Heart left ventricle (tissue), 16 donors: ENCODE measurements around the gene ZNF646. TPM values are rescaled to one million over a fixed set of nuclear protein-coding genes. Genes with fewer than 3 reads are reported as not detected.
"Not testable (repeated sequence)": the region's sequence is repeated elsewhere in the genome, so short reads cannot be mapped to it uniquely, and the experiment has no call there.

Source experiments
- ATAC-seq, 4 donors: fragments of 200-7000 bp; cut with Tn5 transposase; one replicate each; pipeline ENCODE4 v1.9.1; 2020 to 2022; ENCODE audit warnings: moderate library complexity in 4 of 4, mild to moderate bottlenecking in 3 of 4, moderate number of reproducible peaks in 1 of 4
- DNase-seq, 5 donors: peaks; one replicate each; pipeline ENCODE4 v3.0.0-alpha.2; 2020
- H3K27ac ChIP-seq, 12 donors: fragments of 200-600 bp; sonication (generic) in 4 of 12; one replicate each; pipeline versions ENCODE4 v1.5.0 to v1.8.0; 2016 to 2022; ENCODE audit warnings: mild to moderate bottlenecking in 2 of 12
- H3K27me3 ChIP-seq, 9 donors: fragments of 200-600 bp; sonication (generic) in 2 of 9; one replicate each; pipeline versions ENCODE4 v1.5.1 to v1.8.0; 2016 to 2022; ENCODE audit warnings: mild to moderate bottlenecking in 3 of 9
- H3K36me3 ChIP-seq, 9 donors: fragments of 200-600 bp; sonication (generic) in 2 of 9; one replicate each; pipeline versions ENCODE4 v1.5.0 to v1.8.0; 2018 to 2022; ENCODE audit warnings: mild to moderate bottlenecking in 2 of 9
- H3K4me1 ChIP-seq, 12 donors: fragments of 200-600 bp; sonication (generic) in 4 of 12; one replicate each; pipeline versions ENCODE4 v1.5.0 to v1.8.0; 2016 to 2022; ENCODE audit warnings: mild to moderate bottlenecking in 3 of 12
- H3K4me3 ChIP-seq, 12 donors: fragments of 200-600 bp; sonication (generic) in 4 of 12; one replicate each; pipeline versions ENCODE4 v1.5.0 to v1.8.0; 2017 to 2022; ENCODE audit warnings: mild to moderate bottlenecking in 9 of 12, moderate library complexity in 4 of 12
- H3K9me3 ChIP-seq, 12 donors: fragments of 200-600 bp; sonication (generic) in 4 of 12; one replicate each; pipeline versions ENCODE4 v1.5.0 to v1.8.0; 2016 to 2022; ENCODE audit warnings: mild to moderate bottlenecking in 1 of 12
- CTCF ChIP-seq, 12 donors: fragments of 200-600 bp; sonication (generic) in 4 of 12; IDR thresholded peaks; one replicate each; pipeline versions ENCODE4 v1.5.0 to v1.8.0; 2018 to 2022; ENCODE audit warnings: antibody characterized with exemption in 12 of 12, mild to moderate bottlenecking in 5 of 12
- POLR2A ChIP-seq, 2 donors: fragments of 450-650 bp; IDR thresholded peaks; one replicate each; pipeline ENCODE4 v1.6.1; 2017; ENCODE audit warnings: antibody characterized with exemption in 2 of 2, mild to moderate bottlenecking in 2 of 2, moderate library complexity in 2 of 2
- WGBS, 4 donors: extraction: QIAGEN DNeasy Blood & Tissue Kit in 2 of 4; methylation state at CpG; one replicate each; pipeline versions ENCODE4 v1.1.5 to v1.1.7; 2013 to 2018; 5-methylcytosine and 5-hydroxymethylcytosine counted together
- intact Hi-C, 10 donors: fragments of 100-400 bp; cut with DNase I; formaldehyde crosslinking; loops; one replicate each; pipeline versions ENCODE4 v1.11.1 to v1.14.2; 2022
- polyA plus RNA-seq, 2 donors: library from polyadenylated mRNA; stranded (reverse); fragments of 200-250 nt; gene quantifications; one replicate each; pipeline ENCODE4 v1.2.3, GENCODE V29; 2013
- total RNA-seq, 9 donors: library from RNA; depleted of rRNA in 2 of 9; stranded (reverse); fragments of >200 nt in 2 of 9; fragmentation: NEBNext Ultra II Directional in 3 of 9; extraction: Animal tissue kit (Norgen Biotek cat#: 25700) in 3 of 9; gene quantifications; one replicate each; pipeline versions ENCODE4 v1.1.0 to v1.2.4, GENCODE V29; 2016 to 2023
- donor health status: ischemic (EF 13 %, LVEDD 7.1; RV severe dilation, severe dysfunction).
- donor health status: healthy with polysubstance abuse.
- donor health status: DM: no; HTN: yes; CAD: no.
- donor health status: DM: no; HTN: no; CAD: no.
- donor health status: ischemic (EF 25% LVEDD 6.9; RV normal size, moderate dysfunction).
- donor health status: ischemic (EF 25% LVEDD 5.7; RV mildly dilated, moderate dysfunction).
- donor health status: healthy.
- donor health status: DM: yes; HTN: yes; CAD: no.
- donor health status: ischemic (EF 35%, LVEDD 5.7; RV mildly dilated, moderate dysfunction).
- donor health status: nonischemic (EF 11% LVEDD 7.7; RV severe dilation, severe dysfunction).
- donor health status: DM: yes; HTN: yes; CAD: no.
- donor health status: PGD.
- donor health status: ischemic (EF 29% LVEDD 5.4; RV normal size, mild dysfunction).
- donor health status: nonischemic (EF 23%, LVEDD 6.1; RV moderate dilation, normal function).

The ZNF646 gene
- total and polyA plus RNA-seq, 11 donors = 6.4 to 15.5 (median 10.0) TPM

- no peak overlapping the region for H3K4me3 ChIP-seq
- no peak overlapping the region for H3K27ac ChIP-seq
- ATAC-seq (no peak), DNase-seq (no peak)
- H3K4me1 ChIP-seq = peaks cover 0 to 13% (median 5%) of the 10 kb centered on the region in 12 donors
- peaks cover 0 to 6% (median 0%) of the 10 kb centered on the region in 12 donors for H3K9me3 ChIP-seq
- no peaks in the 10 kb centered on the region for H3K36me3 ChIP-seq
- no peaks in the 10 kb centered on the region for H3K27me3 ChIP-seq
- 63 to 67% (median 66%) methylated on average over 4 of the region's 4 CpGs for WGBS, 4 donors
- intact Hi-C loops = loop anchor here in 5 of 10 donors (5.0 to 10.0 kb wide), 4 partner anchors 113 to 355 kb away; partner anchors contain the start of genes HSD3B7 (in 3 of the 5) and ARMC5 (in 1 of the 5)
- TF ChIP-seq POLR2A (IDR thresholded peaks at IDR 0.05) (no peak), CTCF (IDR thresholded peaks at IDR 0.05) (no peak)
These were observed 25.8 kb downstream of the ZNF646 start for GRCh38 chr16:31099860-31100638.

GRCh38 chr16:31100876-31101641 lies 26.8 kb downstream of the ZNF646 start:
- intact Hi-C loops, ATAC-seq, H3K27ac ChIP-seq, H3K9me3 ChIP-seq, H3K27me3 ChIP-seq, H3K4me3 ChIP-seq, H3K4me1 ChIP-seq, H3K36me3 ChIP-seq: not testable (repeated sequence)
- DNase-seq = peak in 1 of 5 donors; percentile 3
- 73 to 79% (median 76%) methylated on average over 12 to 13 of the region's 13 CpGs for WGBS, 4 donors

GRCh38 chr16:31105677-31106213 lies 31.5 kb downstream of the ZNF646 start:
- Histone ChIP-seq H3K4me3 (peak overlapping the region in 9 of 12 donors; percentile 3 to 51 (median 35)), H3K4me1 (peaks cover 4 to 33% (median 21%) of the 10 kb centered on the region in 12 donors), H3K27me3 (no peaks in the 10 kb centered on the region), H3K27ac (peak overlapping the region in 11 of 12 donors; percentile 53 to 84 (median 73)), H3K9me3 (no peaks in the 10 kb centered on the region), H3K36me3 (peaks cover 0 to 17% (median 13%) of the 10 kb centered on the region in 9 donors)
- TF ChIP-seq POLR2A (IDR thresholded peaks at IDR 0.05) = no peak
- TF ChIP-seq CTCF (IDR thresholded peaks at IDR 0.05) = peak; percentile 70 to 91 (median 84)
- ATAC-seq = peak; percentile 84 to 94 (median 88)
- intact Hi-C loops = loop anchor here in 3 of 10 donors (5.0 kb wide), 1 partner anchor 37 kb away; no protein-coding TSS in a partner anchor
- DNase-seq = peak; percentile 88 to 94 (median 92)
- WGBS, 4 donors = 9 to 13% (median 11%) methylated on average over 33 of the region's 33 CpGs

- peak overlapping the region in 6 of 12 donors; percentile 66 to 95 (median 79) for H3K27ac ChIP-seq
These were observed 32.6 kb downstream of the ZNF646 start for GRCh38 chr16:31106509-31107464.

More at GRCh38 chr16:31106509-31107464, 32.6 kb downstream of the ZNF646 start:
- Histone ChIP-seq H3K27me3 (no peaks in the 10 kb centered on the region), H3K36me3 (peaks cover 0 to 27% (median 23%) of the 10 kb centered on the region in 9 donors), H3K4me3 (no peak overlapping the region), H3K4me1 (peaks cover 4 to 33% (median 21%) of the 10 kb centered on the region in 12 donors), H3K9me3 (no peaks in the 10 kb centered on the region)
- ATAC-seq (no peak), DNase-seq (no peak)
- 92 to 94% (median 93%) methylated on average over 28 of the region's 28 CpGs for WGBS, 4 donors
- intact Hi-C loops = loop anchor here in 3 of 10 donors (5.0 kb wide), 1 partner anchor 36 kb away; no protein-coding TSS in a partner anchor
- TF ChIP-seq POLR2A (IDR thresholded peaks at IDR 0.05) = no peak
- TF ChIP-seq CTCF (IDR thresholded peaks at IDR 0.05) = no peak
